Omental fat pad (tissue), 4 donors: ENCODE data around the gene KCNC1. TPM values are rescaled to one million over a fixed set of nuclear protein-coding genes. Genes with fewer than 3 reads are reported as not detected.

Experiments used
- ATAC-seq: fragments of 150-250 bp; one replicate; pipeline ENCODE4 v1.9.1; 2016; ENCODE audit warnings: mild to moderate bottlenecking, moderate library complexity; ENCODE audit not compliant: low FRiP score
- DNase-seq: peaks from one replicate; pipeline ENCODE4 v3.0.0-alpha.2; 2019; ENCODE audit warnings: low spot score
- CTCF ChIP-seq, 3 donors: fragments of 450-650 bp; IDR thresholded peaks; one replicate each; pipeline ENCODE4 v1.5.1; 2016 to 2017; ENCODE audit warnings: antibody characterized with exemption in 3 of 3, mild to moderate bottlenecking in 3 of 3, moderate library complexity in 2 of 3
- total RNA-seq, 4 donors: library from RNA; depleted of rRNA; stranded (reverse); fragments of >200 nt; gene quantifications; one replicate each; pipeline ENCODE4 v1.1.0, GENCODE V29; 2016

Gene KCNC1
- total RNA-seq, 4 donors from 2014 or later = not detected

GRCh38 chr11:17700991-17701390 lies 33.6 kb upstream of the KCNC1 start:
- ATAC-seq = no peak
- TF ChIP-seq CTCF (IDR thresholded peaks at IDR 0.05) = no peak
- no peak for DNase-seq

GRCh38 chr11:17702876-17703275 lies 31.7 kb upstream of the KCNC1 start:
- DNase-seq = no peak
- TF ChIP-seq CTCF (IDR thresholded peaks at IDR 0.05) = no peak
- no peak for ATAC-seq

- DNase-seq (no peak), ATAC-seq (no peak)
- TF ChIP-seq CTCF (IDR thresholded peaks at IDR 0.05) = no peak
Observed at GRCh38 chr11:17703951-17704350, 30.6 kb upstream of the KCNC1 start.

GRCh38 chr11:17707830-17708229 lies 26.8 kb upstream of the KCNC1 start:
- no peak for TF ChIP-seq CTCF (IDR thresholded peaks at IDR 0.05)
- no peak for ATAC-seq
- no peak for DNase-seq

- DNase-seq = no peak
- TF ChIP-seq CTCF (IDR thresholded peaks at IDR 0.05) = no peak
- ATAC-seq = no peak
Observed at GRCh38 chr11:17711836-17712235, 22.7 kb upstream of the KCNC1 start.

- DNase-seq (no peak), ATAC-seq (no peak)
- TF ChIP-seq CTCF (IDR thresholded peaks at IDR 0.05) = no peak
Observed at GRCh38 chr11:17713851-17714250, 20.7 kb upstream of the KCNC1 start.

- no peak for DNase-seq
- no peak for TF ChIP-seq CTCF (IDR thresholded peaks at IDR 0.05)
- no peak for ATAC-seq
Observed at GRCh38 chr11:17714356-17714854, 20.2 kb upstream of the KCNC1 start.
